Measurements from ENCODE around the gene ASTL.

ASTL gene

GRCh38 chr2:96146881-96147592 lies 8.7 kb upstream of the ASTL start:
- in situ Hi-C loops (cut with HindIII; ENCODE audit: low sequenced_read_pairs), result no loop called here
- H3K4me3 ChIP-seq (ENCODE audit: low read depth, low read length), result no peak overlapping the region
- no peak for TF ChIP-seq CTCF (IDR thresholded peaks at IDR 0.05; ENCODE audit: low read depth, low read length)
- DNase-seq (ENCODE audit: low read depth, low spot score), result no peak

GRCh38 chr2:96146153-96146880 lies 8.0 kb upstream of the ASTL start:
- in situ Hi-C loops (cut with HindIII; ENCODE audit: low sequenced_read_pairs), result no loop called here
- DNase-seq (ENCODE audit: low read depth, low spot score), result no peak
- no peak for TF ChIP-seq CTCF (IDR thresholded peaks at IDR 0.05; ENCODE audit: low read depth, low read length)
- no peak overlapping the region for H3K4me3 ChIP-seq (ENCODE audit: low read depth, low read length)

- no peak overlapping the region for H3K4me3 ChIP-seq (ENCODE audit: low read depth, low read length)
- DNase-seq (ENCODE audit: low read depth, low spot score), result no peak
- no peak for TF ChIP-seq CTCF (IDR thresholded peaks at IDR 0.05; ENCODE audit: low read depth, low read length)
- in situ Hi-C loops (cut with HindIII; ENCODE audit: low sequenced_read_pairs), result no loop called here
Observed at GRCh38 chr2:96145848-96146152, 7.5 kb upstream of the ASTL start.

- peak within 1 kb of the TSS; percentile 32 for H3K4me3 ChIP-seq (ENCODE audit: low read depth, low read length)
- DNase-seq (ENCODE audit: low read depth, low spot score), result peak; percentile 49
- no peak for TF ChIP-seq CTCF (IDR thresholded peaks at IDR 0.05; ENCODE audit: low read depth, low read length)
- in situ Hi-C loops (cut with HindIII; ENCODE audit: low sequenced_read_pairs), result no loop called here
Observed at GRCh38 chr2:96145036-96145847, 6.9 kb upstream of the ASTL start, which contains the start of gene DUSP2. DUSP2 (minus strand) TSS chr2:96145440; CDS start chr2:96145354, 86 bp downstream.

- peak overlapping the region; percentile 32 for H3K4me3 ChIP-seq (ENCODE audit: low read depth, low read length)
- DNase-seq (ENCODE audit: low read depth, low spot score), result no peak
- in situ Hi-C loops (cut with HindIII; ENCODE audit: low sequenced_read_pairs), result no loop called here
- TF ChIP-seq CTCF (IDR thresholded peaks at IDR 0.05; ENCODE audit: low read depth, low read length), result no peak
Observed at GRCh38 chr2:96144481-96145035, 6.3 kb upstream of the ASTL start.

GRCh38 chr2:96143848-96144480 lies 5.7 kb upstream of the ASTL start:
- in situ Hi-C loops (cut with HindIII; ENCODE audit: low sequenced_read_pairs), result no loop called here
- no peak for TF ChIP-seq CTCF (IDR thresholded peaks at IDR 0.05; ENCODE audit: low read depth, low read length)
- no peak overlapping the region for H3K4me3 ChIP-seq (ENCODE audit: low read depth, low read length)
- DNase-seq (ENCODE audit: low read depth, low spot score), result no peak

All from astrocyte of the spinal cord (primary cell).